Measurements from ENCODE around the gene ZNF605.
"Not testable (repeated sequence)": the region's sequence is repeated elsewhere in the genome, so short reads cannot be mapped to it uniquely, and the experiment has no call there.

The ZNF605 gene

GRCh38 chr12:132907789-132908144 lies 48.3 kb downstream of the ZNF605 start:
- DNase-seq (ENCODE audit: low spot score): not testable (repeated sequence)

GRCh38 chr12:132907216-132907615 lies 48.9 kb downstream of the ZNF605 start:
- DNase-seq (ENCODE audit: low spot score): no peak

- DNase-seq (ENCODE audit: low spot score): peak; percentile 47
Observed at GRCh38 chr12:132904718-132905328, 51.3 kb downstream of the ZNF605 start.

- peak; percentile 16 for DNase-seq (ENCODE audit: low spot score)
Observed at GRCh38 chr12:132899033-132899432, 57.1 kb downstream of the ZNF605 start.

GRCh38 chr12:132888852-132889251 lies 67.3 kb downstream of the ZNF605 start:
- no peak for DNase-seq (ENCODE audit: low spot score)

GRCh38 chr12:132887513-132888351 lies 68.4 kb downstream of the ZNF605 start, which contains the start of gene CHFR:
Gene CHFR (minus strand): TSS chr12:132887605. CDS start chr12:132887328, 277 bp downstream.
- peak; percentile 95 for DNase-seq (ENCODE audit: low spot score)

- DNase-seq (ENCODE audit: low spot score): no peak
Observed at GRCh38 chr12:132886529-132887477, 69.3 kb downstream of the ZNF605 start.

- no peak for DNase-seq (ENCODE audit: low spot score)
Observed at GRCh38 chr12:132881818-132882217, 74.3 kb downstream of the ZNF605 start.

- not testable (repeated sequence) for DNase-seq (ENCODE audit: low spot score)
Observed at GRCh38 chr12:132874620-132875019, 81.5 kb downstream of the ZNF605 start.

GRCh38 chr12:132874175-132874574 lies 81.9 kb downstream of the ZNF605 start:
- DNase-seq (ENCODE audit: low spot score): no peak

- DNase-seq (ENCODE audit: low spot score): no peak
Observed at GRCh38 chr12:132873724-132874123, 82.4 kb downstream of the ZNF605 start.

GRCh38 chr12:132872975-132873421 lies 83.1 kb downstream of the ZNF605 start:
- DNase-seq (ENCODE audit: low spot score): no peak

GRCh38 chr12:132872073-132872855 lies 83.8 kb downstream of the ZNF605 start:
- no peak for DNase-seq (ENCODE audit: low spot score)

GRCh38 chr12:132869551-132869950 lies 86.6 kb downstream of the ZNF605 start:
- DNase-seq (ENCODE audit: low spot score): no peak
